NCI-H524 (cell line): ENCODE measurements around the gene MYCT1.

Experiments
- DNase-seq, 2 experiments: peaks; one replicate each; lab custom pipeline; 2025; lab: John Stamatoyannopoulos, UW

Gene MYCT1

GRCh38 chr6:152721956-152722355, 24.3 kb downstream of the MYCT1 start:
- no peak for DNase-seq

- DNase-seq = peak; percentile 62 to 84
Observed at GRCh38 chr6:152723398-152723797, 25.7 kb downstream of the MYCT1 start.

GRCh38 chr6:152726313-152726712, 28.6 kb downstream of the MYCT1 start:
- DNase-seq = no peak

- DNase-seq = peak in 1 of 2 experiments; percentile 27
Observed at GRCh38 chr6:152727507-152727906, 29.8 kb downstream of the MYCT1 start.

GRCh38 chr6:152734630-152735029, 36.9 kb downstream of the MYCT1 start:
- no peak for DNase-seq

- DNase-seq = no peak
Observed at GRCh38 chr6:152736687-152737273, 39.1 kb downstream of the MYCT1 start.

GRCh38 chr6:152745509-152746171, 47.9 kb downstream of the MYCT1 start:
- DNase-seq = no peak

- no peak for DNase-seq
Observed at GRCh38 chr6:152746172-152746553, 48.5 kb downstream of the MYCT1 start.

GRCh38 chr6:152748843-152749242, 51.1 kb downstream of the MYCT1 start:
- peak in 1 of 2 experiments; percentile 42 for DNase-seq

GRCh38 chr6:152749336-152749735, 51.6 kb downstream of the MYCT1 start:
- no peak for DNase-seq

GRCh38 chr6:152750694-152751093, 53.0 kb downstream of the MYCT1 start, which contains the start of gene VIP:
Gene VIP, plus strand, starts transcription at chr6:152750797. Its CDS starts 1,381 bp downstream, at chr6:152752178.
- DNase-seq = no peak

GRCh38 chr6:152765331-152765730, 67.6 kb downstream of the MYCT1 start:
- no peak for DNase-seq

- no peak for DNase-seq
Observed at GRCh38 chr6:152769159-152769558, 71.5 kb downstream of the MYCT1 start.

- no peak for DNase-seq
Observed at GRCh38 chr6:152769993-152770392, 72.3 kb downstream of the MYCT1 start.

GRCh38 chr6:152771061-152771687, 73.5 kb downstream of the MYCT1 start:
- no peak for DNase-seq
